HEK293 (cell line): Measurements from ENCODE around the gene JMJD6.

Experiments used
- KLF8 ChIP-seq: fragments of 450-650 bp; formaldehyde crosslinking; IDR thresholded peaks from 2 replicates; pipeline ENCODE4 v1.5.1; 2016; ENCODE audit warnings: missing biosample characterization, missing genetic modification characterization
- OSR2 ChIP-seq: fragments of 450-650 bp; formaldehyde crosslinking; IDR thresholded peaks from 2 replicates; pipeline ENCODE4 v1.5.1; 2016; ENCODE audit warnings: missing biosample characterization, missing genetic modification characterization
- PRDM1 ChIP-seq: fragments of 450-650 bp; formaldehyde crosslinking; IDR thresholded peaks from 2 replicates; pipeline ENCODE4; 2016; ENCODE audit warnings: missing biosample characterization, missing genetic modification characterization
- PRDM10 ChIP-seq: fragments of 450-650 bp; formaldehyde crosslinking; IDR thresholded peaks from 2 replicates; pipeline ENCODE4 v1.5.1; 2016; ENCODE audit warnings: missing biosample characterization, missing genetic modification characterization
- PRDM6 ChIP-seq: fragments of 450-650 bp; formaldehyde crosslinking; IDR thresholded peaks from 2 replicates; pipeline ENCODE4 v1.5.1; 2017; ENCODE audit warnings: missing biosample characterization, missing genetic modification characterization
- REPIN1 ChIP-seq: fragments of 450-650 bp; formaldehyde crosslinking; IDR thresholded peaks from 2 replicates; pipeline ENCODE4 v1.5.1; 2017; ENCODE audit warnings: missing biosample characterization, missing genetic modification characterization, low read depth
- SCRT1 ChIP-seq: fragments of 450-650 bp; formaldehyde crosslinking; IDR thresholded peaks from 2 replicates; pipeline ENCODE4 v1.5.1; 2016; ENCODE audit warnings: missing biosample characterization, missing genetic modification characterization, borderline replicate concordance
- SP2 ChIP-seq: fragments of 450-650 bp; formaldehyde crosslinking; IDR thresholded peaks from 2 replicates; pipeline ENCODE4 v1.5.1; 2016; ENCODE audit warnings: missing biosample characterization, missing genetic modification characterization
- TRIM28 ChIP-seq: IDR thresholded peaks from 2 replicates; pipeline ENCODE4 v1.6.1; 2011; ENCODE audit warnings: low read length, control low read depth, borderline replicate concordance
- YY1 ChIP-seq: fragments of 450-650 bp; formaldehyde crosslinking; IDR thresholded peaks from 2 replicates; pipeline ENCODE4 v1.5.1; 2018; ENCODE audit warnings: missing biosample characterization, missing genetic modification characterization
- ZBTB48 ChIP-seq: fragments of 450-650 bp; formaldehyde crosslinking; IDR thresholded peaks from 2 replicates; pipeline ENCODE4 v1.5.1; 2016; ENCODE audit warnings: missing biosample characterization, missing genetic modification characterization
- ZBTB8A ChIP-seq: fragments of 450-650 bp; formaldehyde crosslinking; IDR thresholded peaks from 2 replicates; pipeline ENCODE4 v1.5.1; 2016; ENCODE audit warnings: missing biosample characterization, missing genetic modification characterization
- ZFP41 ChIP-seq: fragments of 450-650 bp; formaldehyde crosslinking; IDR thresholded peaks from 2 replicates; pipeline ENCODE4 v1.5.1; 2016; ENCODE audit warnings: missing biosample characterization, missing genetic modification characterization, borderline replicate concordance
- ZNF138 ChIP-seq: fragments of 450-650 bp; formaldehyde crosslinking; IDR thresholded peaks from 2 replicates; pipeline ENCODE4 v1.5.1; 2016; ENCODE audit warnings: missing biosample characterization, missing genetic modification characterization, borderline replicate concordance
- ZNF140 ChIP-seq: fragments of 450-650 bp; formaldehyde crosslinking; IDR thresholded peaks from 2 replicates; pipeline ENCODE4 v1.5.1; 2016; ENCODE audit warnings: missing biosample characterization, missing genetic modification characterization
- ZNF174 ChIP-seq: fragments of 450-650 bp; formaldehyde crosslinking; IDR thresholded peaks from 2 replicates; pipeline ENCODE4 v1.5.0; 2017; ENCODE audit warnings: missing biosample characterization, mild to moderate bottlenecking, missing genetic modification characterization
- ZNF202 ChIP-seq: fragments of 450-650 bp; formaldehyde crosslinking; IDR thresholded peaks from 2 replicates; pipeline ENCODE4 v1.5.1; 2016; ENCODE audit warnings: missing biosample characterization, missing genetic modification characterization, borderline replicate concordance
- ZNF280D ChIP-seq: fragments of 450-650 bp; formaldehyde crosslinking; IDR thresholded peaks from 2 replicates; pipeline ENCODE4 v1.5.1; 2016; ENCODE audit warnings: missing biosample characterization, missing genetic modification characterization
- ZNF324 ChIP-seq: fragments of 450-650 bp; formaldehyde crosslinking; IDR thresholded peaks from 2 replicates; pipeline ENCODE4 v1.5.1; 2016; ENCODE audit warnings: missing biosample characterization, missing genetic modification characterization
- ZNF335 ChIP-seq: fragments of 450-650 bp; formaldehyde crosslinking; conservative IDR thresholded peaks from 2 replicates; pipeline ENCODE4 v1.5.1; 2016; ENCODE audit warnings: missing biosample characterization, missing genetic modification characterization
- ZNF391 ChIP-seq: fragments of 450-650 bp; formaldehyde crosslinking; IDR thresholded peaks from 2 replicates; pipeline ENCODE4 v1.5.1; 2016; ENCODE audit warnings: low read depth, missing biosample characterization, missing genetic modification characterization, borderline replicate concordance
- ZNF416 ChIP-seq: fragments of 450-650 bp; formaldehyde crosslinking; IDR thresholded peaks from 2 replicates; pipeline ENCODE4 v1.5.1; 2016; ENCODE audit warnings: missing biosample characterization, missing genetic modification characterization
- ZNF433 ChIP-seq: fragments of 450-650 bp; formaldehyde crosslinking; IDR thresholded peaks from 2 replicates; pipeline ENCODE4 v1.5.1; 2016; ENCODE audit warnings: missing biosample characterization, missing genetic modification characterization, low read depth
- ZNF548 ChIP-seq: fragments of 450-650 bp; formaldehyde crosslinking; IDR thresholded peaks from 2 replicates; pipeline ENCODE4 v1.5.1; 2016; ENCODE audit warnings: missing biosample characterization, missing genetic modification characterization
- ZNF561 ChIP-seq: fragments of 450-650 bp; IDR thresholded peaks from 2 replicates; pipeline ENCODE4 v1.5.1; 2018; ENCODE audit warnings: missing biosample characterization, missing genetic modification characterization, borderline replicate concordance
- ZNF621 ChIP-seq: fragments of 450-650 bp; formaldehyde crosslinking; IDR thresholded peaks from 2 replicates; pipeline ENCODE4 v1.5.1; 2017; ENCODE audit warnings: missing biosample characterization, missing genetic modification characterization
- ZNF623 ChIP-seq: fragments of 450-650 bp; formaldehyde crosslinking; IDR thresholded peaks from 2 replicates; pipeline ENCODE4 v1.5.1; 2016; ENCODE audit warnings: missing biosample characterization, missing genetic modification characterization
- ZNF747 ChIP-seq: fragments of 450-650 bp; formaldehyde crosslinking; IDR thresholded peaks from 2 replicates; pipeline ENCODE4 v1.5.1; 2016; ENCODE audit warnings: missing biosample characterization, missing genetic modification characterization
- ZXDB ChIP-seq: fragments of 450-650 bp; formaldehyde crosslinking; IDR thresholded peaks from 2 replicates; pipeline ENCODE4 v1.5.1; 2016; ENCODE audit warnings: missing biosample characterization, missing genetic modification characterization
- TF ChIP-seq, protein P1 (sequence below): fragments of 450-650 bp; formaldehyde crosslinking; IDR thresholded peaks from 2 replicates; pipeline ENCODE4 v1.5.1; 2017; ENCODE audit warnings: missing biosample characterization, missing genetic modification characterization
- TF ChIP-seq, protein P2 (sequence below): fragments of 450-650 bp; formaldehyde crosslinking; IDR thresholded peaks from 2 replicates; pipeline ENCODE4 v1.5.1; 2017; ENCODE audit warnings: missing biosample characterization, missing genetic modification characterization

Gene JMJD6

DNA sequence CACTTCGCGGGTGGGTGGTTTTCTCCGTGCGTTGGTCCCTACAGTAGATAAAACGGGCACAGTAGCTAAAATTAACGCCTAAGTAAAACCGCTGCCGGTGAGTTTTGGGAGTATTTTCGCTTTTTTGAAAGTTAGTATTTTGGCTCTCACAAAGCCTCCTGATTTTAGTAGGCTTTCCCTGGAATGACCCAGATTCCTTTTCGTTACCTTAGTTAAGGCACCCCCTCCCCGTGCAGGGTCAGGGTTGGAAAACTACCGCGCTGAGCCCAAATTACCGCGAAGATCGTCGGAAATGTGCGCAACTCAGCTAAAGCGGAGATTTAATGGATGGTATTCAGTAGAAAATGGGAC lies 54.5 kb downstream of the JMJD6 start (continued):
- no peak for TF ChIP-seq ZNF280D (tag by site-specific recombination)
- TF ChIP-seq ZNF391 (tag by site-specific recombination), result no peak
- TF ChIP-seq ZNF623, result no peak
- TF ChIP-seq ZNF747 (tag by site-specific recombination), result no peak
- TF ChIP-seq ZNF202 (tag by site-specific recombination), result no peak
- 0 out of 2 replicates have a peak, but pooled peaks have one; percentile 1 for TF ChIP-seq KLF8
- TF ChIP-seq ZNF416 (tag by site-specific recombination), result no peak
- peak; percentile 56 for TF ChIP-seq PRDM6
- TF ChIP-seq ZNF174 (tag by site-specific recombination), result no peak
- TF ChIP-seq PRDM1 (tag by site-specific recombination), result peak; percentile 98
- no peak for TF ChIP-seq REPIN1 (tag by site-specific recombination)
- no peak for TF ChIP-seq ZNF324 (tag by site-specific recombination)
- no peak for TF ChIP-seq ZNF140 (tag by site-specific recombination)
- TF ChIP-seq ZNF138, result no peak
- TF ChIP-seq SP2 (tag by site-specific recombination), result no peak
- peak; percentile 95 for TF ChIP-seq ZNF335 (tag by site-specific recombination)
- TF ChIP-seq ZFP41 (tag by site-specific recombination), result no peak
- TF ChIP-seq OSR2 (tag by site-specific recombination), result peak; percentile 91
- no peak for TF ChIP-seq ZNF548
- TF ChIP-seq ZBTB48 (tag by site-specific recombination), result peak; percentile 53; the same call in 1 of the 2 replicates
- TF ChIP-seq ZBTB8A (tag by site-specific recombination), result peak; percentile 58
- TF ChIP-seq YY1 (tag by site-specific recombination), result no peak
- no peak for TF ChIP-seq PRDM10 (tag by site-specific recombination)
- peak; percentile 9; the same call in 1 of the 2 replicates for TF ChIP-seq ZXDB (tag by site-specific recombination)
- TF ChIP-seq TRIM28, result 0 out of 2 replicates have a peak, but pooled peaks have one; percentile 48
- TF ChIP-seq SCRT1 (tag by site-specific recombination), result no peak
- TF ChIP-seq, protein P1, sequence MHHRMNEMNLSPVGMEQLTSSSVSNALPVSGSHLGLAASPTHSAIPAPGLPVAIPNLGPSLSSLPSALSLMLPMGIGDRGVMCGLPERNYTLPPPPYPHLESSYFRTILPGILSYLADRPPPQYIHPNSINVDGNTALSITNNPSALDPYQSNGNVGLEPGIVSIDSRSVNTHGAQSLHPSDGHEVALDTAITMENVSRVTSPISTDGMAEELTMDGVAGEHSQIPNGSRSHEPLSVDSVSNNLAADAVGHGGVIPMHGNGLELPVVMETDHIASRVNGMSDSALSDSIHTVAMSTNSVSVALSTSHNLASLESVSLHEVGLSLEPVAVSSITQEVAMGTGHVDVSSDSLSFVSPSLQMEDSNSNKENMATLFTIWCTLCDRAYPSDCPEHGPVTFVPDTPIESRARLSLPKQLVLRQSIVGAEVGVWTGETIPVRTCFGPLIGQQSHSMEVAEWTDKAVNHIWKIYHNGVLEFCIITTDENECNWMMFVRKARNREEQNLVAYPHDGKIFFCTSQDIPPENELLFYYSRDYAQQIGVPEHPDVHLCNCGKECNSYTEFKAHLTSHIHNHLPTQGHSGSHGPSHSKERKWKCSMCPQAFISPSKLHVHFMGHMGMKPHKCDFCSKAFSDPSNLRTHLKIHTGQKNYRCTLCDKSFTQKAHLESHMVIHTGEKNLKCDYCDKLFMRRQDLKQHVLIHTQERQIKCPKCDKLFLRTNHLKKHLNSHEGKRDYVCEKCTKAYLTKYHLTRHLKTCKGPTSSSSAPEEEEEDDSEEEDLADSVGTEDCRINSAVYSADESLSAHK (tag by site-specific recombination), result no peak
- TF ChIP-seq ZNF561, result 0 out of 2 replicates have a peak, but pooled peaks have one; percentile 14
- no peak for TF ChIP-seq ZNF433 (tag by site-specific recombination)
- TF ChIP-seq ZNF621 (tag by site-specific recombination), result no peak
- TF ChIP-seq, protein P2, sequence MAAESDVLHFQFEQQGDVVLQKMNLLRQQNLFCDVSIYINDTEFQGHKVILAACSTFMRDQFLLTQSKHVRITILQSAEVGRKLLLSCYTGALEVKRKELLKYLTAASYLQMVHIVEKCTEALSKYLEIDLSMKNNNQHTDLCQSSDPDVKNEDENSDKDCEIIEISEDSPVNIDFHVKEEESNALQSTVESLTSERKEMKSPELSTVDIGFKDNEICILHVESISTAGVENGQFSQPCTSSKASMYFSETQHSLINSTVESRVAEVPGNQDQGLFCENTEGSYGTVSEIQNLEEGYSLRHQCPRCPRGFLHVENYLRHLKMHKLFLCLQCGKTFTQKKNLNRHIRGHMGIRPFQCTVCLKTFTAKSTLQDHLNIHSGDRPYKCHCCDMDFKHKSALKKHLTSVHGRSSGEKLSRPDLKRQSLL, result no peak
